NCI-H460 (cell line): ENCODE measurements around the gene NACC2. TPM values are rescaled to one million over a fixed set of nuclear protein-coding genes. Genes with fewer than 3 reads are reported as not detected.

Experiments used
- DNase-seq: peaks from one replicate; pipeline ENCODE4 v3.0.0-alpha.2; 2016; ENCODE audit warnings: low read depth; ENCODE audit errors: extremely low read depth
- total RNA-seq: library from RNA; depleted of rRNA; stranded (reverse); fragments of >200 nt; shearing (Covaris generic); gene quantifications from 2 replicates; pipeline ENCODE4 v1.2.3, GENCODE V29; 2014

Gene NACC2
- total RNA-seq, 1 experiment from 2014 or later = 27.0 TPM

DNA sequence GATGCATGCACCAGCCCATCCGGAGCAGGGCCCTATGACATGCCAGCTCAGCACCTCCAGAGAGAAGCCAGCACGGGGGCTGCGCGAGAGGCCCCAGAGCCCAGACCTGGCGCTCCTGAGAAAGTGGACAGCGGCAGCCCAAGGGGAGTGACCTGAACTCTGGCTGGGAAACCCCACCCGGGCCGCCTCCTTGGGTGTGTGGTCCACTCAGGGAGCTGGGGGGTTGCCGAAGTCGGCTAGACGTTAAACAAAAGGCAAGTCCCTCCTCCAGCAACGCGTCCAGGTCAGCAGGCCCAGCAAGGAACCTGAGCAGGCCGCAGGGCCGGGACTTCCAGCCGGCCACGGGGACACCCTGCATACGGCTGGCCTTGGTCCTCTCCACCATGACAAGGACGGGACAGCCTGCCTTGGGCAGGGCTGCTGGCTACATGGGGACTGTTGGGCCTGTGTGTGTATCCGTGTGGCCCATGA lies 35.7 kb downstream of the NACC2 start:
- DNase-seq = no peak

DNA sequence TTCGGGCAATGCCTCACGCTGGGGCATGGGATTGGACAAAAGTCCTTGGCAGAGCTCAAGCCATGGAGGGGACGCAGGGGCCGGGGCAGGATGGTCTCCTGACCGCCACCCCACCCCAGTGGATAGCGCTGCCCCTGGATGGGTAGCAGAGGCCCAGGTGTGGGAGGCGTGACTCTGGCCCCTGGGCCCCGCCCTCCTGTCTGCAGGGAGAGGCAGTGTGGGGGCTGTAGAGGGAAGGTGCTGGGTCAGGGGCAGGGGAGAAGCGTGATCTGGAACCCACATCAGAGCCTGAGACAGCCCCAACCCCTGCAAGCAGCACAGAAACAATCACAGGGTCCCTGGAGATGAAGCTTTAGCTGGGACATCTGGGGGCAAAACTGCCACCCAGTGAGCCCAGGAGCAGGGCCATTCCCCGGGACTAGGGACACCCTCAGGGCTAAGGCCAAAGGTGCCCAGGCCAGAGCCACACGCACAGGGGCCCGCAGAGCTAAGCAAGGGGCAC lies 36.2 kb downstream of the NACC2 start:
- no peak for DNase-seq

DNA sequence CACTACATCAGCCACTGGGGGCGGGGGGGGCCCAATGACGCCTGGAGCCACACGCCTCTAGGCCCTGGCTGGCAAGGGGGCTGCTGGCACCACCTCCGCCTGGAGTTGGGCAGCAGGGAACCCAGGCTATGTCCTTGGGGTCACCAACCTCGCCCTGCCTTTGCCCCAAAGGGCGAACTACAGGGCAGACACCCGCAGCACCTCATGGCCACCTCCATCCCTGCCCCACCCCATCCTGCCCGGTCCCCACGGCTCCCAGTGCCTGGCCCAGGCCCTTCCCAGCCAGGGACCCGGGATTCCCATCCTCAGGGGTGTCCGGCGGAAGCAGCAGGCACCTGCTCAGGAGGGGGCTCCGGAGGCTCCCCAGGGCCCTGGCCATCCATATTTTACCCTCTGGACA lies 37.0 kb downstream of the NACC2 start:
- no peak for DNase-seq

DNA sequence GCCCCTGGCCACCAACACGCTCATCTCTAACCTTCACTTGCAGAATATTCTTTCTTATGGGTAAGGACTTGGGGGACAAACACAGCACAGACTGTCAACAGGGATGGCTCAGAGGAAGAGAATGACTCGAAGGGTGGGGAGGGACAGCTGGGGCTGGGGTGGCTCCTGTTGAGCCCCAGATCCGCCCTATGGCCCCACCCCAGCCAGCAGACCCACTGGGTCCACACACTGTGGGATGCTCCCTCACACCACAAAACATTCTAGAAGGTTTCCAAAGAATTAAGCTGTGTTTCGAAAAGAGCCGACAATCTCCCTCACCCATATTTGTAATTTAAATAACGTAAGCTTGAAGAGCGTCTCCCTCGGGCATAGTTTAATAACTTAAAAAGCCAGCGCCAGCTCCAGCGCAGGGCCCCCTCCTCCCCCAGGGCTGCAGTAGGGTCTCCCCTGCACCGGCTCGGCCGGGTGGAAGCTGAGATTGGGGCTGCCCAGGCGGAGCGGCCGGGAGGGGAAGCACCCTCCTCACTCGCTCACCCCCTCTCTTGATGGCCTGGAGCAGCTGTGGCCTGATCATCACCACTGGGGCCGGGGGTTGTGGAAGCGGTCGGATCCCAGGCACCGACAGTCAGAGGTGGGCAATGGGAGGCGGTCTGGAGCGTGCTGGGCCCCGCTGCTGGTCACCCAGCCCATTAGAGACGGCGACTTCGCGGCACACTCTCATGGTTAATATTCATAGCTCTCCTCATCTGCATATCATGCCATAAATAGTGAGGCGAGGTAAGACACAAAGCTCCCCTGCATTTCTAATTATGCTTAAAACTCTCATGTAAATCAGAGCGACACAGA lies 37.6 kb downstream of the NACC2 start:
- DNase-seq = no peak

DNA sequence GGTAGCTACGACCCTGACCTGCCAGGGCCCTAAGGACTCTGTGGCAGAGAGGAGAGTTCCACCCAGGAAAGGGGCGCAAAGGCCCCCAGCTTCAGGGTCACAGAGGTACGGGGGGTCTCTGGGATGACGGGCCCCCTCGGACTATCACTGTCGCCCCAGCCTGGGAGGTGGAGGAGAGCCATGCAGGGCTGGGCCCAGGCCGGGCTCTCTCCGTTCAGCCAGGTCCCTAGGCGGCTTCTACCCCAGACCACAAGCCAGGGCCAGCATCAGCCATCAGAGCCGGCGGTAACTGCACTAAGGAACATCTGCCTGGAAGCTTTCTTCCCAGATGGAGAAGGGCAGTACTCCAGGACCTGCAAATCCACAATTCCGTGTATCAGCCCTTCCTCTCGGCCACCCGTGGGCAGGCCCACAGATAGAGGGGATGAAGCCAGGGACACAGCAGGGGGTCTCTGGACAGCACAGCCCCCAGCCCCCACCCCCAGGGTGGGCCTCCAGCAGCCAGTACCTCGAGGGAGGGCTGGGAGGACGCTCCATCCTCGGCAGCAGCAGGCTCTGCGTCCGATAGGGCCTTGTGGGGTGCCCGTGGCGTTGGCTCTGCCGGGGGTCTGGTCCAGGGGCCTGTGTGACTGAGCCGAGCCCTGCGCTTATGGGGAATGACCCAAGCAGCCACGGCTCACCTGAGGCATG lies 38.4 kb downstream of the NACC2 start:
- no peak for DNase-seq

DNA sequence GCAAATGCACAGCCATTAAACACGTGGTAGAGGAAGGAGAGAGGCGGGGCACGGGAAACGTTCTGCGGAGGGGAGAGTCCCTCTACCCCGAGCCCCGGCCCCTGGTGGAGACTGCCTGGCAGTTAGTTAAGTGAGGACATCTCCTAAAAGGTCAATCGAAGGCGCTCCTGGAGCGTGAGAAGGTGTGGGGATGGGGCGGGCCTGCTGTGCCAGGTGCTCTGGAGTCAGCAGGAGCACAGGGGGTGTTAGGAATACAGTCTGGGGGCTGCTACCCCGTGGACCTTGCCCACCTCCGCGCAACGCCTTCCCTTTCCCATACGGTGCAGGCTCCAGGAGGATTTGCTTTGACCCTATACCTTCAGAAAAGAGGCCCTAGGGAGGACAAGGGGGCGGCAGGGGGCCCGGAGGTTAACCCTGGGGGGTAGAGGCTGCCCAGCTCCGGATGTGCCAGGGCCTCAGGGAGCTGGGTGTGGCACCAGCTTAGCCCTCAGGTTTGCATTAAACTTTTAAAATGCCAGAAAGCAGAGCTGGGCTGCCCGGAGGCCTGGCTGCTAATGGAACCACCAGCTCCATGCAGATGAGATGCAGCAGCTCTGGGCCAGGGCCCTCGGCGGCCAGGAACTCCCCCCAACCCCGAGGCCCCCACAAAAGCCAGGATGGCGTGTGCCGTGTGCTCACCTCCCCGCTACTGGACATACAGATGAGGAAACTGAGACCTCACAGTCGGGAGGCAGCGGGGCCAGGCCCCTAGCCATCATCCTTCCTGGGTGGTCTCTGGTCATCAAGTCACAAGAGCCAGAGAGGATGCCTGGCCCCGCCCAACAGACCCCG lies 39.2 kb downstream of the NACC2 start:
- no peak for DNase-seq

DNA sequence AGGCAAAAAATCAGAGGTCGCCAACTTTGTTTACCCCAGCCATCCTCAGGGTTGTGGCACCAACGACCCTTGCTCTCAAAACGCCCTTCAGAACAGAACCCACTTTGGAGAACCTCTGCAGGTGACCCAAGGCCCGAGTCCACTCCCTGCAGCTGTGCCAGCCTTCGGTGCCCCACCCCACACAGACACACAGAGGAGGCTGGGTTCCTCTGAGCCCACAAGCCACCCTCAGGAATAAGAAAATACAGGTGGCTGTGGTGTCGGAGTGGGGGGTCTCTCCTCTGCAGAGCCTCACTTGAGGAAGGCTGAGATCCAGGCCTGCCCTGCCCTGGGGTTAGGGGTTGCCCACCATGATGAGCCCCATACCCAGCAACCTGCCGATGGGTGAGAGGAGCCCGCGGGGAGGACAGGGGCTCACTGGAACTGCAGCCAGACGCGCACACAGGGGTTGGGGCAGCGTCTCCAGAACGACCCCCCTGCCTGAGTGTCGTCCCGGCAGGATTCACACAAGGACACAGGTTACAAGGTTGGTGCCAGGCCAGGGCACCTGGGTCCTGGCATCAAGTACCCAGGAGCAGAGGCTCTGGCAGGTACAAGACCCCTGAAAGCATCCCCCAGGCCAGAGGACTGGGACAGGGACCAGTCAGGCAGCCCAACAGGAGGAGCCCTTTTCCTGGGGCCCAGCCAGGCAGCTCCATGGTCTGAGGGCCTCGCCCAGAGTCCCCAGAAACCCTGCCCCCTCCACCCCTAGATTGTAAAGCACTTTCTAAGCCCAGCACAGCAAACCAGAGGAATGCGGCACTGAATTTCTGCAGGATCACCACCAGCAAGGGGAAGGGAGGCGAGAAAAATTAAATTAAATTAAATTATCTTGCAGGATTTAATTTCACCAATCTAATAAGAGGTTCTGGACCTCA lies 40.0 kb downstream of the NACC2 start:
- no peak for DNase-seq

DNA sequence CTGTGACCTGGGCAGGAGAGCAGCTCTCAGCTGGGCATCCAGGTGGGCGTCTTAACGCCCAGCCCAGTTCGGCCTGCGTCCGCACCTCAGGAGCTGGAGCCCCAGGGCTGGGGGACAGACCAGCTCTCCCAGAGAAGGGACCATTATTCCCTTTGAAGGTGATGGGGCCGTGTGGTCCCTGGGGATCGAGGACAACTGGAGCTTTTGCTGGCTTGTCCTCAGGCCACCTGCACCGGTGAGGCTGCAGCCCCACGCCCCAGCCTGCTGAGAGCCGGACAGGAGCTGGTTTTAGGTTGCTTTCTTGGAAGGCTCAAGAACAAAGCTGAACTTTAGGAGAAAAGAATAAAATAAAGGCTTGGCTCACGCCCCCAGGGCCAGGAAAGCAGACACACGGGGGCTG lies 40.9 kb downstream of the NACC2 start:
- DNase-seq = no peak

DNA sequence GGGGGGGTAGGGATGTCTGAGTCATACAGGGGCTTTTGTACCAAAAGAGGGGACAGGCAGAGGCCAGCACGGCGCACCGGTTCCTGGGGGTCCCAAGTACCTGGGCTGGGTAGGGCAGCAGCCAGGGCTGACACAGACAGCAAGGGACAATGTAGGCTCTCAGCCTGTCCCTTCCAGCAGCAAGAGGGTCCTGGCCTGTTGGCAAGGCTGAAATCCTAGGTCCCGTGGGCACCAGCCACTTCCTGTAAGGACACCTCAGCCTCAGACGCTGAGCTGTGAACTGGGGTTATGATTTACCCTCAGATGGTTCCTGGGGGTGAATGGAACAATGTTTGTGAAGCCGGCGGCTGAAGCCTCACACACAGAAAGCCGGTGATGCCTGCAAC lies 41.3 kb downstream of the NACC2 start:
- no peak for DNase-seq

DNA sequence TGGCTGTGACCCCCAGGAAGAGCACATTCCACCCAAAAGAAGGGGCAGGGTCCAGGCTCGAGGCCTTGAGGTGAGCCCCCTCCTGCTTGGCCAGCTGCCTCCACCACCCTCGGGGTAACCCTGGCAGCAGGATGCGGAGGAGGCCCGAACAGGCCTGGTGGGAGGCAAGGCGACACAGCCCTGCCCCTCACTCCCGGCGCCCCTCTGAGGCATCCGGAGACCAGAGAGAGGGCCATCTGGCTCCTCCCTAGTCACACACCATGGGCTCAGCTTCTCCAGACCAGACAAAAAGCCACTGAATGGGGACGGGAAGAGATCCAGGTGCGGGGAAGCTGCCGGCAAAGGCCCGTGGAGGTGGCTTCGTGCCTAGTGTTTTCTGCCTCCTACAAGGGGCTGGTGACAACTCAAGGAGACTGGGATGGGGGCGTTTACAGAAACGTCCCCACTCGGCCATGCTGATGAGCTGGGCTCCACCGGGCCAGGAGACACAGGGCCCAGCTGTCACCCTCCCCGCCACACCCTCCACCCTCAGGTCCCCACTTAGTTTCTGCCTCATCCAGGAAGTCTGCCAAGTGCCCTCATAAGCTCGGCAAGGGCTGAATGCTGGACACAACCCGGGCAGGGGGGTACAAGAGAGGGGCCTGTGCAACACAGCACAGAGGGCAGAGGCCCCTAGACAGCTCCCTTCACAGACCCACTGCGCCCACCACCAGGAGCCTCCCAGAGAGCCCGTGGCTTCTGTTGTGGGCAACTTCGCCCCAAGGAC lies 41.9 kb downstream of the NACC2 start:
- DNase-seq = no peak

DNA sequence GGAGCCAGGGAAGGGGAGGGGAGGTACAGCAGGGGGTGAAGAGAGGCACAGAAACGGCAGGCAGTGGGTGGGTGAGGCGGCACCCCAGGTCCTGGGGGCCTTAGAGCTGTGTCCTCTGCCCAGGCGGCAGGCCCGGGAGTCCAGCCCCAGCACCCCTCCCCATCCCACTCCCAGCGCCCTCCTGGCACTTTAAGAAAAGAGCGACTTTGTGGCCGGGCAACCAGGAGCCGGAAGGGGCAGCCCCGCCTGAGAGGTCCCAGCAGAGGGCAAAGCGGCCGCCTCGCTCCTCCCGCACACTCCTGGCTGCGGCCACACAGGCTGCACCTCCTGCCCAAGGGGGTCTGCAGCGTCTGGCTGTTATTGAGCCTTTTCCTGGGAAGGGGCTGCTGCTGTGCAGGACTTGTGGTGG lies 42.6 kb downstream of the NACC2 start:
- peak; percentile 41 for DNase-seq

DNA sequence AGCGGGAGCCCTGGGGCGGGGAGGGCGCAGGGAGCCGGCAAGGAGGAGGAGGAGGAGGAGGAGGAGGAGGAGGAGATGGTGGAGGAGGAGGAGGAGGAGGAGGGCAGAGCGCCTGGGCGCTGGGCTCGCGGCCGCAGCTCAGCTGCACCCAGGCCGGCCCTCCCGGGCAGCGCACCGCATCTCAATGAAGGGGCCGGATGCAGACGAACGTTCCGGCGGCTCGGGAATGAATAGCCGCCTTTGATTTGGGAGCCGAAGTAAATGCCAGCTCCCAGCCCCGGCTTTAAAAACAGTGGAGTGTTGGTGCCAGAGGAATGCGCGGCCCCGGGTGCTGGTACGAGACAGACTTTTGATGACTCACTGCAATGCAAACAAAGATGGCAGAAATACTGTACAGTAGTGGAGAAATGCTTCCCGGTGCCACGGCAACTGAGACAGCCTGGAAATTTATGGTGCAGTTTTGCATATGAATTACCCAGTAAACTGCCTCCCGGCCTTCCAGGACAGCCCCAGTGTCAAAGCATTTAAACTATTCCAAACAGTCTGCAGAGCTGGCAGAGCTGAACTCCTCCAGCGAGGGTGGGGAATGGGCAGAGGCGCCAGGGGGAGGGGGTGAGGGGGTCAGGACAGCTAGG lies 43.1 kb downstream of the NACC2 start:
- peak; percentile 91 for DNase-seq

DNA sequence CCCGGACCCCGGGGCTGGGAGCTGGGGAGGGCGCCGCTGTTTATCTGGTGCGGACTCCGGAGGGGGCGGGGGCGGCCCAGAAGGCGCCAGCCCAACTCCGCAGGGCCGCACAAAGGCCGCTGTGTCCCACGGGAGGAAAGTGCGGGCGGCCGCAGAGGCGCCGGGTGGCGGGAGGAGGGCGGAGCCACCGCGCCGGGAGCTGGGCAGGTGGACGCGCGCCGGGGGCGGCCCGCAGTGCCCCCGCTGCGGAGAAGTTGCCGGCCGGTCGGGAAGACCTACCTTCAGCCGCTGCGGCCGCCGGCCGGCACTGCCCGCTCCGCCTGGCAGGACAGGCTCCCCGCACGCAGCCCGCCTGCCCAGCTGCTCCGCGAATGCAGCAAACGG lies 43.6 kb downstream of the NACC2 start:
- no peak for DNase-seq

DNA sequence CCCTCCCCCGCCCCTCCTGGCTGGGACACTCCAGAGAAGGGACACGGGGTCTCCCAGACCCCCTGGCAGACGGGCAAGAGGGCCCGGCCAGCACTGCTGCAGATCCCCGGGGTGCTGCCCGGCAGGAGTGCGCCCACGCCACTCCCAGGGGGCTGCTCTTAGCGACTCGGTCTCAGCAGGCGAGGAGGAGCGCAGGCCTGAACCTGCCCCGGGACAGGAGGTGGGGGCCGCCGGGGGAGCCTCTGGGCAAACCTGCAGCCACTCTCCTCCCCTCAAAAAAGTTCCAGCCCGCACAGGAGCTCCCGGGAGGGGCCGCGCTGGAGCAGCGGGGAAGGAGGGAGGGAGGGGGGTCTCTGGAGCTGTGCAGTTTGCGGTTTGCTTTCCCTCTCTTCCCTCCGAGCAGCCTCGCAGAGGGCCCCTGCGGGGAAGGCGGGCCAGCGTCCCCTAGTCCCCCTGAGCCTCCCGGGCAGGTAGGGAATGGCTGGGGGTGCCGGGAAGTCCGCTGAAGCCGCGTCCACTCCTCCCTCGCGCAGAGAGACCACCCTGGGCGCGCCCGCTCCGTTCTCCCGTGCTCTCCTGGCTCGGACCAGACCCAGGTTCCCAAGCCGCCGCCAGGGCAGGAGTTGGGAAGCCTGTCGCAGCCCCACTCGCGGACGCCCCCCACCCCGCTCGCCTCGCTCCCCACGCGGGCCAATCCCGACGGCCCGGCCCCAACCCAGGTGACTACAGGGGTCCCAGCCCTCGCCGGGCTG lies 44.2 kb downstream of the NACC2 start:
- no peak for DNase-seq

DNA sequence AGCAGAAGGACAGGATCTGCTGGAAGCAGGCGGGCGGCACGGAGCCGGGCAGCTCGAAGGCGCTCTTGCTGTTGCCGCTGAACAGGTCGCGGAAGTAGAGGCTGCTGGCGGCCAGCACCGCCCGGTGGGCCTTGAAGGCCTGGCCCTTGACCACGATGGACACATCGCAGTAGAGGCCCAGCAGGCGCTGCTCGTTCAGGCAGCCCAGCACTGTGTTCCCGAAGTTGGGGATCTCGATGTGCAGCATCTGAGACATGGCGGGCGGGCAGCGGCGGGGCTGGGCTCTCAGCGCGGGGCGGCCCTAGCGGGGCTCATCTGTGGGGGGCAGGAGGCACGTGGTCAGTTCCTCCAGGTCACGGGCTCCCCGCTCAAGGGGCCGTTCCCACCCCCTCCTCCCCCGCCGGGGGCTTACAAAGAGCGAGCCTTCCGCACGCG lies 44.8 kb downstream of the NACC2 start:
- no peak for DNase-seq

DNA sequence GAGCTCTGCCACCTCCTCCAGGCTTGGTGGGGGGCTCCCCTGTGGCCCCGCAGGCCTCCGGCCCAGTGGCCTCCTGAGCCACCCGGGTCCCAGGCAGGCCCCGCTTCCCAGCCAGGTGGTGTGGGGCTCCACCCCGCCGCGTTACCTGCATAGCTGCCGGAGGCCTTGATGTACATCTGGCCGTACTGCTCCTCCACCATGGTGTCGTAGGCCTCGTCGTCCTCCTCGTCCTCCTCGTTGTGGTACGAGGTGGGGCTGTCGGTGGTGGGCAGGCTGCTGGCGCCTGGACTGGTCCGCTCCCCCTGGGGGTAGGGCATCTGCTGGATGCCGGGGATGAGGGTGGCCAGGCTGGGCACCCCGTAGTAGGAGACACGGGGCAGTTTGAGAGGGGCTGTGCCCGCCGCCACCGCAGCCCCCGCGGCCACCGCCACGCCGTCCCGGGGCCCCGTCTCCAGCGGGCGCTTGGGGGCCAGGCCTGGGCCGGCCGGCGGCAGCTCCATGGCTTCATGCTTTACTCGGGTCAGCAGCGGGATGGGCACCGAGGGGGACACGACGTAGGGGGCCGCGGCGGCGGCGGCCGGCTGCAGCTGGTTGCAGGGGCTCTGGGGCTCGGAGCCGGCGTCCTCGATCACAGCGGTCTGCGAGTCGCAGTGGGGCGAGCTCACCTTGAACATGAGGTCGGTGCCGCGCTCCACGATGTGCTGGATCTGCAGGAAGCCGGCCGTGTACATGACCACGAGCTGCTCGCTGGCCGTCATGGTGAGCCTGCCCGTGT lies 45.4 kb downstream of the NACC2 start:
- DNase-seq = no peak
